ENCODE results near the gene MTHFD1L.

GRCh38 chr6:151096255-151096612, 230.7 kb downstream of the MTHFD1L start:
- TF ChIP-seq POLR2A (IDR thresholded peaks at IDR 0.05; ENCODE audit: low read depth): no peak
- TF ChIP-seq, protein P1, sequence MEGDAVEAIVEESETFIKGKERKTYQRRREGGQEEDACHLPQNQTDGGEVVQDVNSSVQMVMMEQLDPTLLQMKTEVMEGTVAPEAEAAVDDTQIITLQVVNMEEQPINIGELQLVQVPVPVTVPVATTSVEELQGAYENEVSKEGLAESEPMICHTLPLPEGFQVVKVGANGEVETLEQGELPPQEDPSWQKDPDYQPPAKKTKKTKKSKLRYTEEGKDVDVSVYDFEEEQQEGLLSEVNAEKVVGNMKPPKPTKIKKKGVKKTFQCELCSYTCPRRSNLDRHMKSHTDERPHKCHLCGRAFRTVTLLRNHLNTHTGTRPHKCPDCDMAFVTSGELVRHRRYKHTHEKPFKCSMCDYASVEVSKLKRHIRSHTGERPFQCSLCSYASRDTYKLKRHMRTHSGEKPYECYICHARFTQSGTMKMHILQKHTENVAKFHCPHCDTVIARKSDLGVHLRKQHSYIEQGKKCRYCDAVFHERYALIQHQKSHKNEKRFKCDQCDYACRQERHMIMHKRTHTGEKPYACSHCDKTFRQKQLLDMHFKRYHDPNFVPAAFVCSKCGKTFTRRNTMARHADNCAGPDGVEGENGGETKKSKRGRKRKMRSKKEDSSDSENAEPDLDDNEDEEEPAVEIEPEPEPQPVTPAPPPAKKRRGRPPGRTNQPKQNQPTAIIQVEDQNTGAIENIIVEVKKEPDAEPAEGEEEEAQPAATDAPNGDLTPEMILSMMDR (IDR thresholded peaks at IDR 0.05): no peak
